ENCODE data around the gene CSE1L.

DNA sequence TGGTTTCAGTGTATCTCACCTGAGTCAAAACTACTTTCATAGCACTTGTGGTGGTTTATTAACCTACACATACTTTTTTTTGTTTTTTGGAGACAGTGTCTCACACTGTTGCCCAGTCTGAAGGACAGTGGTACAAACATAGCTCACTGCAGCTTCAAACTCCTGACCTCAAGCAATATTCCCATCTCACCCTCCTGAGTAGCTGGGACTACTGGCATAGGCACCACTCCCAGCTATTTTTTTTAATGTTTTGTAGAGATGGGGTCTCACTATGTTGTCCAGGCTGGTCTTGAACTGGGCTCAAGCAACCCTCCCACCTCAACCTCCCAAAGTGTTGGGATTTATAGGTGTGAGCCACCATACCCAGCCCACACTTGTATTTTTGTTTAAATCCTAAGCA is 92.3 kb downstream of the CSE1L start:
- no peak for TF ChIP-seq EZH2phosphoT487 (IDR thresholded peaks at IDR 0.05; ENCODE audit: borderline replicate concordance, low read depth)
- no peak for TF ChIP-seq CTCF (IDR thresholded peaks at IDR 0.05)
- no peak for TF ChIP-seq RAD21 (IDR thresholded peaks at IDR 0.05; ENCODE audit: low read length)

Data from SK-N-SH (cell line).